Panc1 (cell line): ENCODE measurements around the gene KCNE3.

ENCODE experiments used
- CTCF ChIP-seq: fragments of 450-650 bp; IDR thresholded peaks from 2 replicates; pipeline ENCODE4 v1.5.1; 2017; ENCODE audit warnings: mild to moderate bottlenecking
- POLR2AphosphoS5 ChIP-seq: IDR thresholded peaks from 2 replicates; pipeline ENCODE4 v1.6.1; 2012; ENCODE audit warnings: mild to moderate bottlenecking, low read depth, low read length, moderate library complexity
- REST ChIP-seq, 2 experiments: IDR thresholded peaks; 2 replicates each; pipeline ENCODE4 v1.6.1; 2011 to 2012; ENCODE audit warnings: low read depth in 2 of 2, control low read depth in 1 of 2, low read length in 1 of 2, mild to moderate bottlenecking in 1 of 2, moderate library complexity in 1 of 2; ENCODE audit not compliant: insufficient read depth in 1 of 2
- TCF7L2 ChIP-seq: IDR thresholded peaks from 2 replicates; pipeline ENCODE4 v1.6.1; 2011; ENCODE audit warnings: mild to moderate bottlenecking, low read depth, low read length, inconsistent platforms

- TF ChIP-seq POLR2AphosphoS5 (no peak), CTCF (no peak), REST (IDR thresholded peaks at IDR 0.05; ENCODE audit: insufficient read depth in 1 of 2, low read depth in 2 of 2, low read length in 1 of 2) (no peak), TCF7L2 (no peak)
Observed at GRCh38 chr11:74418509-74418895, 48.8 kb downstream of the KCNE3 start.
